Right lobe of liver (tissue), 6 donors: ENCODE results near the gene RNF34. TPM values are rescaled to one million over a fixed set of nuclear protein-coding genes. Genes with fewer than 3 reads are reported as not detected.
A peak's percentile ranks its signal among the peaks of the same experiment; 100 is the strongest.

Experiments
- ATAC-seq, 4 donors: fragments of 200-7000 bp; cut with Tn5 transposase; one replicate each; pipeline ENCODE4 v1.9.1; 2020; ENCODE audit warnings: mild to moderate bottlenecking in 4 of 4, moderate library complexity in 4 of 4
- DNase-seq, 3 donors: peaks; one replicate each; pipeline ENCODE4 v3.0.0-alpha.2; 2020
- H3K27ac ChIP-seq, 3 donors: fragments of 200-600 bp; one replicate each; pipeline ENCODE4 v1.8.0; 2022
- H3K27me3 ChIP-seq, 2 donors: fragments of 200-600 bp; one replicate each; pipeline ENCODE4 v1.8.0; 2022
- H3K36me3 ChIP-seq, 4 donors: fragments of 200-600 bp; sonication (generic) in 1 of 4; one replicate each; pipeline versions ENCODE4 v1.5.1 to v1.8.0; 2017 to 2022; ENCODE audit warnings: control low read depth in 1 of 4
- H3K4me1 ChIP-seq, 4 donors: fragments of 200-600 bp; sonication (generic) in 1 of 4; one replicate each; pipeline versions ENCODE4 v1.5.1 to v1.8.0; 2017 to 2022; ENCODE audit warnings: control low read depth in 1 of 4
- H3K4me3 ChIP-seq, 3 donors: fragments of 200-600 bp; one replicate each; pipeline ENCODE4 v1.8.0; 2022
- H3K9me3 ChIP-seq, 4 donors: fragments of 200-600 bp; sonication (generic) in 1 of 4; one replicate each; pipeline versions ENCODE4 v1.5.1 to v1.8.0; 2017 to 2022; ENCODE audit warnings: control low read depth in 1 of 4
- POLR2A ChIP-seq: fragments of 450-650 bp; IDR thresholded peaks from one replicate; pipeline ENCODE4 v1.6.1; 2017; ENCODE audit warnings: antibody characterized with exemption, mild to moderate bottlenecking
- WGBS: methylation state at CpG from one replicate; pipeline ENCODE4 v1.1.6; 2018; ENCODE audit warnings: low coverage, low lambda C conversion rate; ENCODE audit not compliant: insufficient coverage; ENCODE audit errors: missing lambda C conversion rate; 5-methylcytosine and 5-hydroxymethylcytosine counted together
- intact Hi-C, 2 donors: fragments of 100-400 bp; cut with DNase I; formaldehyde crosslinking; loops; one replicate each; pipeline versions ENCODE4 v1.11.2 to v1.14.1; 2022
- total RNA-seq, 6 experiments: library from RNA; depleted of rRNA in 2 of 6; stranded (reverse); fragments of >200 nt in 2 of 6; fragmentation: NEBNext Ultra II Directional in 3 of 6; extraction: Animal tissue kit (Norgen Biotek cat#: 25700) in 3 of 6; gene quantifications; one replicate each; pipeline versions ENCODE4 v1.1.0 to v1.2.4, GENCODE V29; 2016 to 2023
- TF ChIP-seq, protein P1 (sequence below), 4 donors: fragments of 200-600 bp in 3 of 4; fragments of 450-650 bp in 1 of 4; IDR thresholded peaks; one replicate each; pipeline versions ENCODE4 v1.5.1 to v1.8.0; 2016 to 2022; ENCODE audit warnings: antibody characterized with exemption in 4 of 4, mild to moderate bottlenecking in 2 of 4
- donor health status: DM: no; HTN: yes; CAD: no.
- donor health status: DM: no; HTN: no; CAD: no.
- donor health status: DM: no; HTN: no; CAD: no.
- donor health status: DM: no; HTN: yes; CAD: no.
- donor health status: DM: no; HTN: yes; CAD: no.

Gene RNF34
- total RNA-seq, 6 experiments from 2014 or later: 11.7 to 22.3 (median 14.6) TPM

DNA sequence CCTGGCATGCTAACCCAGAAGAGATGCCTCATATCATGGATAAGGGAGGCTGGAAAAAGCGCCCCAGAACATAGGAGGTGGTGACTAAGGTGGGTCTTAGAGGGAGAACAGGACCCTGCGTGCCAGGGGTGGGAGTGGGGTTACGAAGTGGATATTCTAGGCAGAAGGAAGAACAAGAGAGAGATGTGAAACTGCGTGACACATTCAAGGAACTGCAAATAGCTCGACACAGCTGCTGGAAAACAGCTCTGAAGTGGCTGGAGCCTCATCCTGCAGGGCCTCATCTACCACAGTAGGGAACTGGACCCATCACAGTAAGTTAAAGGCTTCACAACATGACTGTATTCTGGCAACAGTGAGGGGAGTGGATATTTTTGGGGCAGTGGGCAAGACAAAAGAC is 61.1 kb downstream of the RNF34 start:
- peak in 3 of 4 donors; percentile 37 to 49 (median 46) for ATAC-seq
- 69% methylated on average over 3 of the region's 5 CpGs for WGBS
- H3K4me1 ChIP-seq: peaks cover 0 to 3% (median 0%) of the 10 kb centered on the region in 4 donors
- intact Hi-C loops: no loop called here
- no peaks in the 10 kb centered on the region for H3K9me3 ChIP-seq
- H3K36me3 ChIP-seq: no peaks in the 10 kb centered on the region
- no peaks in the 10 kb centered on the region for H3K27me3 ChIP-seq
- no peak overlapping the region for H3K27ac ChIP-seq
- TF ChIP-seq, protein P1, sequence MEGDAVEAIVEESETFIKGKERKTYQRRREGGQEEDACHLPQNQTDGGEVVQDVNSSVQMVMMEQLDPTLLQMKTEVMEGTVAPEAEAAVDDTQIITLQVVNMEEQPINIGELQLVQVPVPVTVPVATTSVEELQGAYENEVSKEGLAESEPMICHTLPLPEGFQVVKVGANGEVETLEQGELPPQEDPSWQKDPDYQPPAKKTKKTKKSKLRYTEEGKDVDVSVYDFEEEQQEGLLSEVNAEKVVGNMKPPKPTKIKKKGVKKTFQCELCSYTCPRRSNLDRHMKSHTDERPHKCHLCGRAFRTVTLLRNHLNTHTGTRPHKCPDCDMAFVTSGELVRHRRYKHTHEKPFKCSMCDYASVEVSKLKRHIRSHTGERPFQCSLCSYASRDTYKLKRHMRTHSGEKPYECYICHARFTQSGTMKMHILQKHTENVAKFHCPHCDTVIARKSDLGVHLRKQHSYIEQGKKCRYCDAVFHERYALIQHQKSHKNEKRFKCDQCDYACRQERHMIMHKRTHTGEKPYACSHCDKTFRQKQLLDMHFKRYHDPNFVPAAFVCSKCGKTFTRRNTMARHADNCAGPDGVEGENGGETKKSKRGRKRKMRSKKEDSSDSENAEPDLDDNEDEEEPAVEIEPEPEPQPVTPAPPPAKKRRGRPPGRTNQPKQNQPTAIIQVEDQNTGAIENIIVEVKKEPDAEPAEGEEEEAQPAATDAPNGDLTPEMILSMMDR (IDR thresholded peaks at IDR 0.05): no peak
- TF ChIP-seq POLR2A: no peak
- DNase-seq: no peak
- no peak overlapping the region for H3K4me3 ChIP-seq

DNA sequence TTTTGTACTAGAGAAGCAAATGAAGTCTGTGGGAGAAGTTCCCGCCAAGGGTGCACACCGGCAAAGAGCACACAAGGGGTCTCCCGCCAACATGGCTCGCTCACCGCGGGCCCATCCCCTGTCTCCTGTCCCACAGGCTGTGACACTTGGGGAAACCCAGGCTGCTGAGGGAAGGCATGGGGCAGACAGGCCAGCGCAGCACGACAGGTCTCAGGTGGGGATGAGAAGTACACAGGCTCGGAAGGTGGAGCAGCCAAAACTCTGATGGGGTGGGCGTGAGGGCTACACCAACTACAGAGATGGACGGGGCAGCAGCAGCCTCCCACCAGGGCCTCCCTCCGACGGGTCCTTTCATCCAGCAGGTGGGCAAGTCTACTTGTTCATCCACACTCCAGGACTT is 64.4 kb downstream of the RNF34 start:
- H3K27me3 ChIP-seq: no peaks in the 10 kb centered on the region
- H3K27ac ChIP-seq: no peak overlapping the region
- intact Hi-C loops: no loop called here
- 96% methylated on average over 5 of the region's 13 CpGs for WGBS
- TF ChIP-seq, protein P1 (IDR thresholded peaks at IDR 0.05): no peak
- TF ChIP-seq POLR2A: no peak
- DNase-seq: no peak
- H3K36me3 ChIP-seq: no peaks in the 10 kb centered on the region
- peaks cover 0 to 5% (median 3%) of the 10 kb centered on the region in 4 donors for H3K4me1 ChIP-seq
- no peaks in the 10 kb centered on the region for H3K9me3 ChIP-seq
- no peak for ATAC-seq
- no peak overlapping the region for H3K4me3 ChIP-seq

DNA sequence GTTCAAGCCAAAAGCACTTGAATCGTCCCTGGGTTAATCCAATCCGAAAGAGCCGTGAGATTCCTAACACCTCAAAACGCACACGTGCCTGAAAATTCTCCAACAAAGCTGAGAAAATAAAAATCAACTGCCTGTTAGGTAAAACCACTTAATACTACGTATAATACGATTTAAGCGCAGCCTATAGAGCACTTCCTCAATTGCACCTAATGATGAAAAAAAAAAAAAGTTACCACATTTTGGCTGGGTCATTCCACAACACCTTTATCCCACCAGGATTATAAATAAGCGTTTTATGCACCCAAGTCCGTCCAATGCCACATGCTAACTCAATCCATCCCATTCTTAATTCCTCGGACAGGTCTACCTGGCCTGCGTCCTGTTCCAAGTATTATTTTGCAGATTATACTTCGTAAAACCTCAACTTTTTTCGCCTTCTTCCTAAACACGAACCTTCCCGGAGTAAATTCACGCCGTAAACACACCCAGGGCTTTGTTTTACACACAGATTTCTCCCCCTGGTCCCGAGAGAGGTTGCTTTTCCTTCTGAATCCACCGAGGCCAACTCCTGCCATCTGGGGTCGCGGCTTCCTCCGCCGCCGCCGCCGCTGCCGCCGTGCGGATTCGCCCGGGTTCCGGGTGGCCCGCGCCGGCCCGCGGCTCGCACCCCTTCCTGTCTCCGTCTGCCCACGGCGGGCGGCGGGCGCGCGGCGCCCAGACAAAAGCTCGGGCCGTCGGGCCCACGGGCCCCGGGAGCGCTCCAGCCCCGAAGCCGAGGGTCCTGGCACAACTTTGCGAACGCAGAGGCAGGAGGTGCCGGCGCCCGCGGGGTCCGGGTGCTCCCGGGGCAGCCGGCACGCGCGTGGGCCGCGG is 66.2 kb downstream of the RNF34 start:
- no peak for ATAC-seq
- intact Hi-C loops: no loop called here
- TF ChIP-seq, protein P1 (IDR thresholded peaks at IDR 0.05): no peak
- TF ChIP-seq POLR2A: no peak
- Histone ChIP-seq H3K27ac (no peak overlapping the region), H3K27me3 (no peaks in the 10 kb centered on the region), H3K4me1 (peaks cover 0 to 5% (median 3%) of the 10 kb centered on the region in 4 donors), H3K36me3 (no peaks in the 10 kb centered on the region), H3K4me3 (peak overlapping the region; percentile 23 to 68 (median 37)), H3K9me3 (no peaks in the 10 kb centered on the region)
- peak in 2 of 3 donors; percentile 41 to 55 for DNase-seq
- WGBS: 40% methylated on average over 20 of the region's 70 CpGs

DNA sequence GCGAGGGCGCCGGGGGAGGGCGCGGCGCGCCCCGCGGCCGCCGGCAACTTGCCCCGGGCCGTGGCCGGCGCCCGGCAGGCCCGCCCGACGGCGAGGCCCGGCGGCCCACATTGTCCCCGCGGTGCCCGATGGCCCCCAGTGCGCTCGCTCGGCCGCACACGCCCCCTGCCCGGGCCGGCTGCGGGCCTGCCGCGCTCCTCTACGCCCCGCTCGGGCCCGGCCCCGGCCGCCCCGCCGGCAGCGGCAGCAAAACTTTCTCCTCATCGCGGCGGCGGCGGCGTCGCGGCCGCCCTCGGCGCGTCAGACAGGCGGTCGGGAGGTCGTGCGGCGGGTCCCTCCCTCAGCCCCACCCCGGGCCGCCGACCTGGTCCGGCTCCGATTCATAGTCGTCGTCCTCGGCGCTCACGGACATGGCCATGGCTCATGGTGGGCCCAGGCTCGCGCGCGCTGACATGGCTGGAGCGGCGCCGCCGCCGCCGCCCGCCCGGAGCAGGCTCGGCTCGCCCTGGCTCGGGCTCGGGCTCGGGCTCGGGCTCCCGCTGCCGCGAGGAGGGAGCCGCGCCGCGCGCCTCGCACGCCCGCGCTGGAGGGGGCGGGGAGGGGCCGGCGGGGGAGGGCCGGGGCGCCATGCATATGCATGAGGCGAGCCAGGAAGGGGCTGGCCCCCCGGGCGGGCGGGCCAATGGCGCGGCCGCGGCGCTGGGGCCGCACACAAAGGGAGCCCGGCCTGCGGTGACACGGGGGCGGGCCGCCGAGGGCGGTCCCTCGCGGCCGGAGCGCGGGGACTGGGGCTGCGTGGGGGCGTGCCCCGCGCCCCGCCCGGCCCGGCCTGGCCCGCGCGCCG is 67.1 kb downstream of the RNF34 start:
- peak overlapping the region in 2 of 3 donors; percentile 56 to 63 for H3K27ac ChIP-seq
- DNase-seq: peak; percentile 94 to 95 (median 95)

More for the DNA sequence above, 67.1 kb downstream of the RNF34 start:
- Histone ChIP-seq H3K36me3 (no peaks in the 10 kb centered on the region), H3K27me3 (no peaks in the 10 kb centered on the region), H3K4me3 (peak overlapping the region; percentile 52 to 68 (median 52)), H3K9me3 (no peaks in the 10 kb centered on the region), H3K4me1 (peaks cover 0 to 6% (median 3%) of the 10 kb centered on the region in 4 donors)
- peak; percentile 46 for TF ChIP-seq POLR2A
- TF ChIP-seq, protein P1 (IDR thresholded peaks at IDR 0.05): no peak
- intact Hi-C loops: no loop called here
- ATAC-seq: peak; percentile 94 to 98 (median 96)
- WGBS: no CpG with 5 or more reads among the region's 139 CpGs
